K562 (cell line): ENCODE results near the gene TMEM208. TPM values are rescaled to one million over a fixed set of nuclear protein-coding genes. Genes with fewer than 3 reads are reported as not detected.

Experiments used
- BCL6 ChIP-seq: fragments of 250-450 bp; sonication (Bioruptor Pico); IDR thresholded peaks from 2 replicates; pipeline ENCODE4 v1.4.0; 2020
- CHD2 ChIP-seq: IDR thresholded peaks from 2 replicates; pipeline ENCODE4 v1.6.1; 2011; ENCODE audit warnings: low read depth, low read length
- DIDO1 ChIP-seq: fragments of 450-650 bp; IDR thresholded peaks from 2 replicates; pipeline ENCODE4 v1.6.1; 2016; ENCODE audit warnings: low read depth, missing biosample characterization, missing genetic modification characterization
- GABPB2 ChIP-seq: fragments of 250-450 bp; sonication (Bioruptor Pico); conservative IDR thresholded peaks from 2 replicates; pipeline ENCODE4 v1.5.1; 2021; ENCODE audit warnings: mild to moderate bottlenecking
- GATA2 ChIP-seq: sonication (generic); formaldehyde crosslinking; IDR thresholded peaks from 2 replicates; pipeline ENCODE4 v1.4.0; 2020; ENCODE audit warnings: mild to moderate bottlenecking, missing genetic modification reagents
- MYBL2 ChIP-seq, 2 experiments: fragments of 450-650 bp in 1 of 2; sonication (generic) in 1 of 2; formaldehyde crosslinking in 1 of 2; IDR thresholded peaks; 2 replicates each; pipeline versions ENCODE4 v1.6.1 to v1.8.1; 2017 to 2022; ENCODE audit warnings: borderline replicate concordance in 1 of 2, inconsistent platforms in 1 of 2, low read depth in 1 of 2, mild to moderate bottlenecking in 1 of 2, missing genetic modification reagents in 1 of 2, moderate library complexity in 1 of 2
- NR2C2 ChIP-seq, 2 experiments: fragments of 200-800 bp in 1 of 2; sonication (Bioruptor generic) in 1 of 2; sonication (generic) in 1 of 2; formaldehyde crosslinking in 1 of 2; IDR thresholded peaks; 2 replicates each; pipeline versions ENCODE4 v1.6.1 to v1.8.0; 2016 to 2022; ENCODE audit warnings: mild to moderate bottlenecking in 1 of 2, missing compliant biosample characterization in 1 of 2, missing genetic modification characterization in 1 of 2, missing genetic modification reagents in 1 of 2
- PRMT5 ChIP-seq: sonication (generic); formaldehyde crosslinking; IDR thresholded peaks from 2 replicates; pipeline ENCODE4 v1.5.0; 2020; ENCODE audit warnings: missing genetic modification reagents
- SMC3 ChIP-seq: conservative IDR thresholded peaks from 2 replicates; pipeline ENCODE4 v1.6.1; 2011; ENCODE audit warnings: low read depth, low read length, improper control_type of control experiment; ENCODE audit not compliant: insufficient read depth
- TARDBP ChIP-seq: fragments of 450-650 bp; IDR thresholded peaks from 2 replicates; pipeline ENCODE4 v1.6.1; 2016
- ZNF586 ChIP-seq: fragments of 450-650 bp; formaldehyde crosslinking; conservative IDR thresholded peaks from 2 replicates; pipeline ENCODE4 v1.4.0; 2020; ENCODE audit warnings: mild to moderate bottlenecking, moderate library complexity
- polyA plus RNA-seq, 8 experiments: library from polyadenylated mRNA; depleted of rRNA in 4 of 8; stranded (reverse) in 5 of 8; unstranded in 3 of 8; fragments of >200 nt; fragmentation: Nextera tagmentation in 2 of 8; fragmentation: Illumina TruSeq in 1 of 8; extraction: Ambion mirVana in 2 of 8; extraction: Trizol in 1 of 8; gene quantifications; 2 replicates each; pipeline versions ENCODE4 v1.2.1 to v1.2.3, GENCODE V29; 2011 to 2014; ENCODE audit warnings: inconsistent platforms in 1 of 8, missing spikeins in 1 of 8
- total RNA-seq, 7 experiments: library from RNA; depleted of rRNA in 6 of 7; stranded (reverse); fragments of >200 nt in 6 of 7; fragmentation: Illumina TruSeq in 2 of 7; extraction: Trizol in 2 of 7; gene quantifications; 2 replicates each; pipeline versions ENCODE4 v1.2.1 to v1.2.3, GENCODE V29; 2011 to 2021; ENCODE audit warnings: low replicate concordance in 1 of 7
- TF ChIP-seq, protein P1 (sequence below): fragments of 450-650 bp; IDR thresholded peaks from 2 replicates; pipeline ENCODE4 v1.7.1; 2018; ENCODE audit warnings: mild to moderate bottlenecking, low read depth; ENCODE audit not compliant: partially characterized antibody
- TF ChIP-seq, protein P2 (sequence below): fragments of 200-800 bp; sonication (Bioruptor generic); IDR thresholded peaks from 2 replicates; pipeline ENCODE4 v1.6.1; 2017; ENCODE audit warnings: missing genetic modification characterization, missing compliant biosample characterization

Gene TMEM208
- total and polyA plus RNA-seq, 9 of the 15 experiments (the other 6 are each of a cell fraction or from before 2014, with no cell fraction given), result 31.8 to 239 (median 54.3) TPM

DNA sequence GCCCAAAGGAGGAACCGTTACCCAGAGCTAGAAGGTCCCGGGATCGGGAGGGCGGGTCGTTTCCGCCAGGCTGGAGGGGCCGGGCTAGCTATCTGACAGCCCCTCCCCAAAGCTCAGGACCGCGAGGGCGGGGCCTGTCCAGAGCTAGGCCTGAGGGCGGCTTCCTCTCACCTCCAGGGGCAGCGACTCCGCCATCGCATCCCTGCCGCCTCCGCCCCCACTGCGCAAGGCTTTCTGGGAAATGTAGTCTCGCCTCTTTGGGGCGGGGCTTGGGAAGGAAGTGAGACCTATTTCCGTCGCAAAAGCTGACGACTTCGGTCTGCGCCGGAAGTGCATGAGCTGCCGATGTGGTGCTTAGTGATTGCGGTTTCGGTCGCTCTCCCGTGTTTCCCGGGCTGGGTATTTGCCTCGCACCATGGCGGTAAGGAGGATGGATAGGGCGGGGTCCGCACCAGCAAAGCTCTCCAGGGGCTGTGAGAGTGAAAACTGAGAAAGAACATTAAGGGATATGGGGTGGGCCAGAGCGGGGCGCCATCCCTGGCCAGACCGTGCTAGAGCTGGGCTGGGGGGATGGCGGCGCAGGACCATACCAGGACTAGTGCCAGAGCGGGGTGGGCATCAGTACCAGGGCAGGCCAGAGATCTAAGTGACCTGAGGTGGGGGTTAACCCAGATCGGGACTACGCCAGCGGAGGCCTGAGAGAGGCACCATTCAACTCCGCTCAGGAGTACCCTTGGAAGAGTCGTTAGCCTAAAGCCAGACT, at the start of gene TMEM208 (continued):
- TF ChIP-seq PRMT5, result no peak
- TF ChIP-seq ZNF586 (CRISPR knock-in tag), result no peak
- TF ChIP-seq MYBL2 (IDR thresholded peaks at IDR 0.05; ENCODE audit: low read depth), result no peak
- TF ChIP-seq MYBL2 (CRISPR knock-in tag; IDR thresholded peaks at IDR 0.05; ENCODE audit: borderline replicate concordance), result no peak
- TF ChIP-seq DIDO1 (tag), result peak; percentile 97
- no peak for TF ChIP-seq CHD2
- TF ChIP-seq GATA2, result no peak
- TF ChIP-seq, protein P1, sequence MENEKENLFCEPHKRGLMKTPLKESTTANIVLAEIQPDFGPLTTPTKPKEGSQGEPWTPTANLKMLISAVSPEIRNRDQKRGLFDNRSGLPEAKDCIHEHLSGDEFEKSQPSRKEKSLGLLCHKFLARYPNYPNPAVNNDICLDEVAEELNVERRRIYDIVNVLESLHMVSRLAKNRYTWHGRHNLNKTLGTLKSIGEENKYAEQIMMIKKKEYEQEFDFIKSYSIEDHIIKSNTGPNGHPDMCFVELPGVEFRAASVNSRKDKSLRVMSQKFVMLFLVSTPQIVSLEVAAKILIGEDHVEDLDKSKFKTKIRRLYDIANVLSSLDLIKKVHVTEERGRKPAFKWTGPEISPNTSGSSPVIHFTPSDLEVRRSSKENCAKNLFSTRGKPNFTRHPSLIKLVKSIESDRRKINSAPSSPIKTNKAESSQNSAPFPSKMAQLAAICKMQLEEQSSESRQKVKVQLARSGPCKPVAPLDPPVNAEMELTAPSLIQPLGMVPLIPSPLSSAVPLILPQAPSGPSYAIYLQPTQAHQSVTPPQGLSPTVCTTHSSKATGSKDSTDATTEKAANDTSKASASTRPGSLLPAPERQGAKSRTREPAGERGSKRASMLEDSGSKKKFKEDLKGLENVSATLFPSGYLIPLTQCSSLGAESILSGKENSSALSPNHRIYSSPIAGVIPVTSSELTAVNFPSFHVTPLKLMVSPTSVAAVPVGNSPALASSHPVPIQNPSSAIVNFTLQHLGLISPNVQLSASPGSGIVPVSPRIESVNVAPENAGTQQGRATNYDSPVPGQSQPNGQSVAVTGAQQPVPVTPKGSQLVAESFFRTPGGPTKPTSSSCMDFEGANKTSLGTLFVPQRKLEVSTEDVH, result peak; percentile 99
- TF ChIP-seq, protein P2, sequence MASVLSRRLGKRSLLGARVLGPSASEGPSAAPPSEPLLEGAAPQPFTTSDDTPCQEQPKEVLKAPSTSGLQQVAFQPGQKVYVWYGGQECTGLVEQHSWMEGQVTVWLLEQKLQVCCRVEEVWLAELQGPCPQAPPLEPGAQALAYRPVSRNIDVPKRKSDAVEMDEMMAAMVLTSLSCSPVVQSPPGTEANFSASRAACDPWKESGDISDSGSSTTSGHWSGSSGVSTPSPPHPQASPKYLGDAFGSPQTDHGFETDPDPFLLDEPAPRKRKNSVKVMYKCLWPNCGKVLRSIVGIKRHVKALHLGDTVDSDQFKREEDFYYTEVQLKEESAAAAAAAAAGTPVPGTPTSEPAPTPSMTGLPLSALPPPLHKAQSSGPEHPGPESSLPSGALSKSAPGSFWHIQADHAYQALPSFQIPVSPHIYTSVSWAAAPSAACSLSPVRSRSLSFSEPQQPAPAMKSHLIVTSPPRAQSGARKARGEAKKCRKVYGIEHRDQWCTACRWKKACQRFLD (CRISPR knock-in tag), result no peak; the same call in 1 of the 2 replicates
- TF ChIP-seq TARDBP, result no peak
- peak; percentile 76 for TF ChIP-seq NR2C2 (CRISPR knock-in tag; IDR thresholded peaks at IDR 0.05)
- TF ChIP-seq NR2C2 (tag; IDR thresholded peaks at IDR 0.05), result peak; percentile 85
- 0 out of 2 replicates have a peak, but pooled peaks have one; percentile 33 for TF ChIP-seq SMC3
- TF ChIP-seq BCL6 (CRISPR knock-in tag), result no peak
- TF ChIP-seq GABPB2 (CRISPR knock-in tag), result no peak
